Measurements from ENCODE around the gene HIP1. TPM values are rescaled to one million over a fixed set of nuclear protein-coding genes. Genes with fewer than 3 reads are reported as not detected.
"Not testable (repeated sequence)": the region's sequence is repeated elsewhere in the genome, so short reads cannot be mapped to it uniquely, and the experiment has no call there.

Gene HIP1
- total RNA-seq, 1 experiment from 2014 or later: 5.3 TPM

DNA sequence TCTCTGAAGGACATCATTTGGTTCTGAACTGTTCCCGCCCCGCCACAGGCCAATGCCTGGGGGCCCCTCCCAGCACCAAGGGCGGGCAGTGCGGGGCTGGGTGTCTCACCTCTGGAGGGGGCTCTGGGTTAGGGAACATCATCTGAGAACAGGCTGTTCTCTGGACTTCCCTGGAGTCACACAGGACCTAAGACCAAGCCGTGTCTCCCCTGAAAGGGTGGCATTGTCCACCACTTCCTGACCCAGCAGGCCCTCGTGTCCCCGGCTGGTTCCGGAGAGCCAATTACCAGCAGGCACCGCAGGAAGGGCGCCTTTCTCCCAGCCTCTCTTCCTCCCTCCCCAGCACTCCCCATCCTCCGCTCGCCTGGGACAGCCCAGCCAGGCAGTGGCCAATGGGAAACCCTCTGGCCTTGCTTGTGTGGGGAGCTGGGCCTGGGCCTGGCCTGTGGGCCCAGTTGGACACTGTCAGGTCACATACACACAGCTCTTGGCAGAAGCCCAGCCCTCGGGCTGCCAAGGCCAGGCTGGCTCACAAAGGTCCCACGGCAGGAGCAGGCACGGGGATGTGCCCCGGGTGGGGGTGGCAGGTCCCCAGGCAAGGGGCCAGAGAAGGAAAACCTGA is 127.1 kb downstream of the HIP1 start:
- no peak overlapping the region for H2AFZ ChIP-seq (ENCODE audit: low read length)
- ChIA-PET POLR2A (ENCODE audit: unreplicated experiment) (no interaction called here), CTCF (no interaction called here)
- no peaks in the 10 kb centered on the region for H3K27me3 ChIP-seq (ENCODE audit: low read length)
- intact Hi-C loops (cut with micrococcal nuclease): no loop called here
- H3K9me2 ChIP-seq (replicated peaks; ENCODE audit: low read length): no peaks in the 10 kb centered on the region
- H3K4me2 ChIP-seq (ENCODE audit: low read length): no peak overlapping the region
- no peaks in the 10 kb centered on the region for H3K79me2 ChIP-seq (ENCODE audit: low read length)
- no peak overlapping the region for H3K4me3 ChIP-seq (ENCODE audit: low read length)
- no peaks in the 10 kb centered on the region for H3K9me3 ChIP-seq (ENCODE audit: low read length)
- no peaks in the 10 kb centered on the region for H4K20me1 ChIP-seq (ENCODE audit: low read length)
- DNase-seq (no peak), ATAC-seq (no peak)
- H3K27ac ChIP-seq (ENCODE audit: low read length): no peak overlapping the region
- no TSS peak for BruUV-seq (replicated peaks)
- no peaks in the 10 kb centered on the region for H3F3A ChIP-seq (ENCODE audit: low read length, unreplicated experiment)
- H3K9ac ChIP-seq (ENCODE audit: low read length): no peak overlapping the region
- no peak for TF ChIP-seq EZH2phosphoT487 (IDR thresholded peaks at IDR 0.05; ENCODE audit: borderline replicate concordance, low read length)
- TF ChIP-seq EZH2 (IDR thresholded peaks at IDR 0.05; ENCODE audit: low read length, unreplicated experiment): no peak
- TF ChIP-seq, protein P1, sequence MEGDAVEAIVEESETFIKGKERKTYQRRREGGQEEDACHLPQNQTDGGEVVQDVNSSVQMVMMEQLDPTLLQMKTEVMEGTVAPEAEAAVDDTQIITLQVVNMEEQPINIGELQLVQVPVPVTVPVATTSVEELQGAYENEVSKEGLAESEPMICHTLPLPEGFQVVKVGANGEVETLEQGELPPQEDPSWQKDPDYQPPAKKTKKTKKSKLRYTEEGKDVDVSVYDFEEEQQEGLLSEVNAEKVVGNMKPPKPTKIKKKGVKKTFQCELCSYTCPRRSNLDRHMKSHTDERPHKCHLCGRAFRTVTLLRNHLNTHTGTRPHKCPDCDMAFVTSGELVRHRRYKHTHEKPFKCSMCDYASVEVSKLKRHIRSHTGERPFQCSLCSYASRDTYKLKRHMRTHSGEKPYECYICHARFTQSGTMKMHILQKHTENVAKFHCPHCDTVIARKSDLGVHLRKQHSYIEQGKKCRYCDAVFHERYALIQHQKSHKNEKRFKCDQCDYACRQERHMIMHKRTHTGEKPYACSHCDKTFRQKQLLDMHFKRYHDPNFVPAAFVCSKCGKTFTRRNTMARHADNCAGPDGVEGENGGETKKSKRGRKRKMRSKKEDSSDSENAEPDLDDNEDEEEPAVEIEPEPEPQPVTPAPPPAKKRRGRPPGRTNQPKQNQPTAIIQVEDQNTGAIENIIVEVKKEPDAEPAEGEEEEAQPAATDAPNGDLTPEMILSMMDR (conservative IDR thresholded peaks at IDR 0.05; ENCODE audit: low read depth, low read length): no peak
- no peaks in the 10 kb centered on the region for H3K36me3 ChIP-seq (ENCODE audit: low read depth, low read length)
- no peaks in the 10 kb centered on the region for H3K4me1 ChIP-seq (ENCODE audit: insufficient read depth, low read length)

DNA sequence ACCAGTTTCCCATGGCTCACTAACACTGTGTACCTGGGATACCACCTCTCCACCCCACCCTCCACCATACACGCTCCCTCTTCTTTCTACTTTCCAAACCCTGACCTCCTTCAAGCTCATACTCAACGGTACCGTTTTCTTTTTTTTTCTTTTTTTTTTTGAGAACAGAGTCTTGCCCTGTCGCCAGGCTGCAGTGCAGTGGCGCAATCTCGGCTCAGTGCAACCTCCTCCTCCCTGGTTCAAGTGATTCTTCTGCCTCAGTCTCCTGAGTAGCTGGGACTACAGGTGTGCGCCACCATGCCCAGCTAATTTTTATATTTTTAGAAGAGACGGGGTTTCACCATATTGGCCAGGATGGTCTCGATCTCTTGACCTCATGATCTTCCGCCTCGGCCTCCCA is 129.3 kb downstream of the HIP1 start:
- H3K4me2 ChIP-seq (ENCODE audit: low read length); ATAC-seq; H3K27me3 ChIP-seq (ENCODE audit: low read length); POLR2A ChIA-PET (ENCODE audit: unreplicated experiment); DNase-seq; H3K9me3 ChIP-seq (ENCODE audit: low read length); H3K9me2 ChIP-seq (replicated peaks; ENCODE audit: low read length); H2AFZ ChIP-seq (ENCODE audit: low read length); H4K20me1 ChIP-seq (ENCODE audit: low read length); BruUV-seq (replicated peaks); H3K36me3 ChIP-seq (ENCODE audit: low read depth, low read length); H3K27ac ChIP-seq (ENCODE audit: low read length); H3K4me3 ChIP-seq (ENCODE audit: low read length); intact Hi-C loops (cut with micrococcal nuclease); H3K4me1 ChIP-seq (ENCODE audit: insufficient read depth, low read length); H3K9ac ChIP-seq (ENCODE audit: low read length); H3K79me2 ChIP-seq (ENCODE audit: low read length); H3F3A ChIP-seq (ENCODE audit: low read length, unreplicated experiment): not testable (repeated sequence)
- CTCF ChIA-PET: interaction anchor here (0.6 kb wide), 1 partner anchor 26 kb away, joined by 3 read pairs; no protein-coding TSS in a partner anchor

DNA sequence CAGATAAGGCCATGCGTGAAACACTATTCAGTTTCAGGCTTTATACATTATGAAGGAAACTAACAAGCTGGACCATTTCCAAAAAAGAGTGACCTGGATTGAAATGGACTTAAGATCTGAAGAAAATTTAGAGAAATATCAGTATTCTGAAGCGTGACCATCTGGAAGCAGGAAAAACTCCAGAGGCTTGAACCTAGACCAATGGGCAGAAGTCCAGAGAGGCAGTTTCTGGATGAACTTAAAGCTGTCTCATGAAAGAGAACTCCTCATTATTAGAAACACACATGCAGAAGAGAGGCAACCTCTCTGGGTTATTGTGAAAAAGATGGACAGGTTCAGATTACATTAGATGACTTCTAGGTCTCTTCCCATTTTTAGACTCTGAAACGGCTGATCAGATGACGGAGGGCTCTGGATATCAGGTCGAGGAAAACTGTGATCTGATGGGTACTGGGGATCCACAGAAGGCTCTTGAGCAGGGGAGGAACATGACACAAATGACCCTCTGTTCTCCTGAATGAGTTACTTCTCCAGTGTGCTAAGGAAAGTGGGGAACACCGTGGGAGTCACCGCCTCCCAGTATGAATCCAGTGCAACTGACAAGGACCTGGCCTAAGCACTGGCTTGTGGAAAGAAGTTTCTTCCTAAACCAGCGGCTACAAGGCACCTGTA is 130.2 kb downstream of the HIP1 start:
- H3K4me3 ChIP-seq (ENCODE audit: low read length): no peak overlapping the region
- no TSS peak for BruUV-seq (replicated peaks)
- TF ChIP-seq, protein P1 (conservative IDR thresholded peaks at IDR 0.05; ENCODE audit: low read depth, low read length): no peak
- TF ChIP-seq EZH2 (IDR thresholded peaks at IDR 0.05; ENCODE audit: low read length, unreplicated experiment): no peak
- POLR2A ChIA-PET (ENCODE audit: unreplicated experiment): no interaction called here
- H3K36me3 ChIP-seq (ENCODE audit: low read depth, low read length): no peaks in the 10 kb centered on the region
- no peaks in the 10 kb centered on the region for H3K4me1 ChIP-seq (ENCODE audit: insufficient read depth, low read length)
- H3K4me2 ChIP-seq (ENCODE audit: low read length): no peak overlapping the region
- H3K9me2 ChIP-seq (replicated peaks; ENCODE audit: low read length): no peaks in the 10 kb centered on the region
- no peak overlapping the region for H2AFZ ChIP-seq (ENCODE audit: low read length)
- CTCF ChIA-PET: no interaction called here
- H3K79me2 ChIP-seq (ENCODE audit: low read length): no peaks in the 10 kb centered on the region
- no peak overlapping the region for H3K27ac ChIP-seq (ENCODE audit: low read length)
- H3K9me3 ChIP-seq (ENCODE audit: low read length): no peaks in the 10 kb centered on the region
- no peaks in the 10 kb centered on the region for H3K27me3 ChIP-seq (ENCODE audit: low read length)
- ATAC-seq (no peak), DNase-seq (no peak)
- no peaks in the 10 kb centered on the region for H4K20me1 ChIP-seq (ENCODE audit: low read length)
- H3F3A ChIP-seq (ENCODE audit: low read length, unreplicated experiment): no peaks in the 10 kb centered on the region
- intact Hi-C loops (cut with micrococcal nuclease): no loop called here
- no peak overlapping the region for H3K9ac ChIP-seq (ENCODE audit: low read length)

Data from PC-3 (cell line).